Amygdala (tissue), 56 donors: Measurements from ENCODE around the gene PTPN20.

Source experiments
- DNase-seq, 56 donors: peaks; one replicate each; lab custom pipeline; 2025; lab: John Stamatoyannopoulos, UW

PTPN20 gene

GRCh38 chr10:47018026-47018735, 107.0 kb downstream of the PTPN20 start:
- no peak for DNase-seq

DNA sequence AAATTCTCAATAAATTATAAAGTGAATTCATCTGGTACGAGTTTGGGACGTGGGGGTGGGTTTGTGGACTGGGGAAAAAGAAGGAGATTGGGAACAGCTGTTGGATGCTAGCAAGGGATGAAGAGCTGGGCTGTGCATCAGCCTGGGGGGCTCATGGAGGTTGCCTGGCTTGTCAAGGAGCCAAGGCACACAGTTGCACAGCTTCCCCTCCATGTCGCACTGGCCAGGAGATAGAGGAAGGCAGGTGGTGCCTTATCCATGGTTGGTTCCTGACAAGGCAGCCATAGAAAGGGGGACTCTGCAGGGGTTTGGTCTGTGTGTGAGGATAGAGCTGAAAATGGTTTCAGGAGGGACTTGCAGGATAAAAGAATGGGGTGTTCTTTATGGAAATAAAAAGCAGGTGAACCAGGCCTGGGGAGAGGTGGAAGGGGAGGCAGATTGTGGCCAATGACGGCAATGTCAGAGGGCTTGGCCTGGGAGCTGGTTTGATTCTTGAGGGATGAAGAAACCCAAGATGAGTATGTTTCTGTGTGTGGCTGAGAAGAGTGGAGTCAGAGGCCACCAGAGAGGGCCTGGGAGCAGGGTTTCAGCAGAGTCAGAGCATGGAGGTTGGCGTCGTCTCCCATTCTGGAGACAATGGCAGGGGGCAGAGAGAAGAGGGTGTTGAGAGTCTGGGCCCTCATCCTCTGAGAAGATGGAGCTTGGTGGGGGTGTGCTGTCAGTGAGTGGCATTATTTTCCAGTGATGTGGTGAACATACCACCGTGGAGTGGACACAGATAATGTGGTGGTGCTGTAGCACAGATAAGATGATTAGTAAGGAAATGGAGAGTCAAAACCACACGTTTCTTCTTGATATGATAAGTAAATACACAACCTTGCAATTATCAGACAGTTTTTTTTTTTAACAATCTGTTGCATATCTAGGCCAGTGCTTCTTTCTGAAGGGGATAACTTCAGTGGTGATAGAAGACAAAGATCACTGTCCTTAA, 108.2 kb downstream of the PTPN20 start:
- DNase-seq: no peak

DNA sequence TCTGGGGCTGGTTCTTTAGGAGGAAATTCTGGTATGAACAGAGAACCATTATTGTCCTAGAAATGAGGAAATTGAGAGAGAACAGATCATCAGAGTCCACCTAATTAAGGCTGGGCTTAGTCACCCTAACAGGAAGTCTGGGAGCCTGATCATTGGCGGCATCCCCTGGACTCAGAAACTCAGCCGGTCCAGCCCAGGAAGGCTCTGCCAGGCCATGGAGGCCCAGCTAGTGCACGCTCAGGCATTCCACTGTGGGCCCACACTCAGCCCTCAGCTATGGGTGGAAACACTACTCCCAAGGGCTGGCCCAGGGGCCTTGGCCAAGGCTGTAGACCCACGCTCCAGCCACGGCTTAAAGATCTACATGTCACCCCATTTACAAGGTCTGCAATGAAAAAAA, 109.2 kb downstream of the PTPN20 start:
- DNase-seq: no peak

GRCh38 chr10:47021850-47022249, 110.6 kb downstream of the PTPN20 start:
- DNase-seq: no peak

- DNase-seq: no peak
Observed at GRCh38 chr10:47022311-47023131, 111.3 kb downstream of the PTPN20 start.

DNA sequence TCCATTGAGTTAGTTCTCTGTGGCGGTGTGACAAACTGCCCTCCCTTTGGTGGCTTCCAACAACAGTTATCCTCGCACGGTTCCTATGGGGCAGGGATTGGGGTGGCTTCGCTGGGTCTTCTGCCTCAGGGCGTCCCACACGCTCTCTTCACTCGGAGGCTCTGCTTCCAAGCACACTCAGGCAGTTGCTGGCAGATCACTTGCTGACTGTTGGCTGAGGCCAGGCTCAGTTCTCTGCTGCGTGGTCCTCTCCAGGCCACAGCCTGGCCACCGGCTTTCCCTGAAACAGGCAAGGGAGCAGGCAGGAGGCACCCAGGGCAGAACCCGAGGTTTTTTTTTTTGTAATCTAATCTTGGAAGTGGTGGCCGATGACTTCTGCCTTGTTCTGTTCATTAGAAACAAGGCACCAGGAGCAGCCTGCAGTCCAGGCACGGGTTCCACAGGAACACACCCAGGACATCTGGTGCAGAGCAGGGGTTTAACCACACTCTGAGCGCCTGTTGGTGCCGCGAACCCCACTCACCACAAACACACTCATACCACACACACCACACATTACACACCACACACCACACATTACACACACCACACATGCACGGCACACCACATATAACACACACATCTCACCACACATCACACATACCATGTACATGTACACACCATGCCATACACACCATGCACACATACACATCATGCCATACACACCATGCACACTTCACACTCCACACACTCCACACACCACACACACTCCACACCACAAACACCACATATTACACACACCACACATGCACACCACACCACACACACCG, 112.2 kb downstream of the PTPN20 start:
- no peak for DNase-seq

- DNase-seq: no peak
Observed at GRCh38 chr10:47024046-47024322, 112.8 kb downstream of the PTPN20 start.

GRCh38 chr10:47024399-47025252, 113.4 kb downstream of the PTPN20 start:
- peak in 36 of 56 donors; percentile 8 to 78 (median 33) for DNase-seq

GRCh38 chr10:47025253-47025539, 114.0 kb downstream of the PTPN20 start:
- DNase-seq: no peak

DNA sequence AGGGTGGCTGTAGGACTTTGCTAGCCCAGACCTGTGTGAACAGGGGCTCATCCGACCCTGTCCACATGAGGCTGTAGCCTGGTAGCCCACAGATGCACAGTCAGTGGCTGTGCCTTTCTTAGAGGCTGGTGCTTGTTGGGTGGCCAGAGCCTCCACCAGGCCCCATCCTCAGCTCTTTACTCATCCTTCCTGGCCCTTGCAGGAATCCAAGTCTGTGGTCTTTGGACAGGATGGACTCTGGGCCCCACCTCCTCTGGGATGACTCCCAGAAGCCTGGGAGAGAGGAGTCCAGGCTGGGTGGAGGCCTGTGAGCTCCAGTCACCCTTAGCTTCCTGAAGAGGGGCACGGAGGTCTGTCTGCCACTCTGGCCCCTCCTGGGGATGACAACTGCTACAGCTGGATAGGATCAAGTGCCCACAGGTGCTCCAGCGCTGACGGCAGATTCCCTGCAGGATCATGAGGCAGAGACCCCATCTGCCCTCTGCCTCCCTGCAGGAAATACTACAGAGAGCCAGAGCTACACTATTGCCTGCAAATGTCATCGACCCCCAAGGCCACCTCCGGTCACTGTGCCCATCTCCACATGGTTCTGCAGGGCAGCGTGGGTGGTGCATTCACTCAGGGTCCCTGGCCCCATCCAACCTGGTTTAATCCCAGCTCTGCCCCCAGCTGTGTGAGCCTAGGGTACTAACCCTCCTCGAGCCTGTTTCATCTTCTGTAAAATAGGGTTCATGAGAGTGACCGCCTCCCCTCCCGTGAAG, 114.5 kb downstream of the PTPN20 start:
- no peak for DNase-seq

DNA sequence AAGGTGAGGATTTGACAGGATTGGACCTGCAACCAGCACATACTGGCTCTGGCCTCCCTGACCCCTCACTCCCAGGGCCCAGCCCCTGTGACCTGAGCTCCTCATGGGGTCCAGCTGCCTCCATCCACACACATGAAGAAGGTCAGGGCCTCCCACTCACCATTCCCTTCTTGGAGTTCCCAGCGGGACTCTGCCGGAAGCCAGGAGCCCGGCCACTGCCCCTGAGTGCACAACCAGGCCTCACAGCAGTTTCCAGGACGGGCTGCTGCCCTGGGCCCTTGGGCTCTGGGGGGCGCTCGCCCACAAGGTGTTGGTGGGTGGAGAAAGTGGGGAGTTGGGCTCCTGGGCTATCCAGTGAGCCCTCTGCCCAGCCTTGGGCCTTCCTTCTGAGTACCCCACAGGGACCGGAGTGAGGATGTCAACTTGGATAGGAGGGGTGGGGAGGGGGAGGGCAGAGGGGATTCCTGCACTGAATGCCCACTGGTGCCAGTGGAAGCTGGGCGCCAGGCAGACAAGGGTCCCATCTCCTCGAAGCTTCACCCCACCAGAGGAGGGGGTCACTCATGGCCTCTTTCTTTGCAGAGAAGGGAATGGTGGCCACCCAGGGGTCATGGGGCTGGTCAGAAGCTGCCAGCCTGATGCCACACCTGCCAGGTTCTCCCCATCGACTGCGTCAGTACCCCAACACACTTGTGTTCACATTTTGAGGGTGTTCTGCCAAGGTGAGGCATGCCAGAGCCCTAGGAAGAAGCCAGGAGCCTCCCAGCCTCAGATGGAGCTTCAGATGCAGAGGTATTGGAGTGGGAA, 115.3 kb downstream of the PTPN20 start:
- no peak for DNase-seq

GRCh38 chr10:47027108-47027783, 116.0 kb downstream of the PTPN20 start:
- DNase-seq: no peak

DNA sequence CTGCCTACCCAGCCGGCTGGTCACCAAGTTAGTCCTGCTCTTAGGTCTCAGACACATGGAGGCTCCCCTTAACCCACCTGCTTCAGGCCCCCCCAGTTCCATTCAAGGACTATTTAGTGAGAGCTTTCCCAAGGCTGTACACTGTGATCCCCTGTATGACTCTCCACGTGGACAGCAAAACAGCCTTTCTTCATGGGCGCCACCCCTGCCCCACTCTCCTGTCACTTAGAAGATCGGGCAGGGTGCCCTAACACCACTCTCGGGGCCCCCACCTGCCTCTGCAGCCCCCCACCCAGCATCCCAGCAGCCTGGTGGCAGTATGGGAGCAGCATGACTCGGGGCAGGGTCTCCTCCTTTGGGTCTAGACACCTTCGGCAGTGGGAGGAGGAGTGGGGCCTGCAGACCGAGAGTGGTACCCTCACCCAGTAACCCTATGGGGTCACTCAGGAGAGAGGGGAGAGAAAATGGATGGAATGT, 116.6 kb downstream of the PTPN20 start:
- no peak for DNase-seq

DNA sequence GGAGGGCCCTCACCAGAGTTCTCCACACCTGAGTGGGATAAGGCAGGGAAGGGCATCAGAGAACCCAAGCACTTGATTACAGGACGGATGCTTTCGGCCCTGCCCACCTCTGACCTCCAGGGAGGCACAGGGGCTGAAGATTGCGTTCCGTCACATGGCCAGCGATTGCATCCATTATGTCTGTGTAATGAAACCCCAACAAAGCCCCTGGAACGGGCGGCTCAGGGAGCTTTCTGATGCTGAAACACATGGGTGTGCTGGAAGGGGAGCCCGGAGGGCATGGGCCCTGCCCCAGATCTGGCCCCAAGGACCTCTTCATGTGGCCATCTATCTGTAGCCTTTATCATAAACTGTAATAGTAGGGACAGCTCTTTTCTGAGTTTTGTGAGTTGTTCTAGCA, 117.2 kb downstream of the PTPN20 start:
- no peak for DNase-seq

DNA sequence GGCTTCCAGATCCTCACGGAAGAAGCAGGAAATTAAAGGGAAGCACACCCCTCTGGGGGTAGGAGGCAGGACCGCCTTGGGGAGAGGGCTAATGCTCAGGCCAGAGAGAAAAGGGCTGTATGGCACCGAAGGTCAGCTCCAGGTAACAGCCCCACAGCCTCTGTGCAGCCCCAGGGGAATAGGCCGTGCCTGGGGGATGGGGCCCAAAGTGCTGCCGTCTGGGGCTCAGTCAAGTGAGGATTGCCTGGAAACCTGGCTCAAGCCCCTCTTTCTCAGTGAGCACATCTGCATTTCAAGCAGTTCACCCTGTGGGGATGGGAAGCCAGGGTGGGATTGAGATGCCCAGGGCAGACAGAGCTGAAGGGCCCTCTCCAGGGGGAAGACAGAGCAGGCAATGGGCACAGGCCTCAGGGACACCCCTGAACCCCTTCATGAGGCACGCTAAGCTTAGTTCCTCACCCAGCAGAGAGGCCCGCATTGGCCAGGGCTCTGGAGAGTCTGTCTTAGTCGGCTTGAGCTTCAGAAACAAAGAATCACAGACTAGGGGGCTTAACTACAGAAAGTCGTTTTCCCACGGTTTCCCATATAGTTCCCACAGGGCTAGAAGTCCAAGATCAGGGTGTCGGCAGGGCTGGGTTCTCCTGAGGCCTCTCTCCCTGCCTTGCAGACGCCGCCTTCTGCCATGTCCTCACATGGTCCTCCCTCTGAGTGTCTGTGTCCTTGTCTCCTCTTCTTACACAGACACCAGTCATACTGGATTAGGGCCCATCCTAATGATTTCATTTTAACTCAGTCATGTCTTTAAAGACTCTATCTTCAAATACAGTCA, 118.2 kb downstream of the PTPN20 start:
- no peak for DNase-seq

DNA sequence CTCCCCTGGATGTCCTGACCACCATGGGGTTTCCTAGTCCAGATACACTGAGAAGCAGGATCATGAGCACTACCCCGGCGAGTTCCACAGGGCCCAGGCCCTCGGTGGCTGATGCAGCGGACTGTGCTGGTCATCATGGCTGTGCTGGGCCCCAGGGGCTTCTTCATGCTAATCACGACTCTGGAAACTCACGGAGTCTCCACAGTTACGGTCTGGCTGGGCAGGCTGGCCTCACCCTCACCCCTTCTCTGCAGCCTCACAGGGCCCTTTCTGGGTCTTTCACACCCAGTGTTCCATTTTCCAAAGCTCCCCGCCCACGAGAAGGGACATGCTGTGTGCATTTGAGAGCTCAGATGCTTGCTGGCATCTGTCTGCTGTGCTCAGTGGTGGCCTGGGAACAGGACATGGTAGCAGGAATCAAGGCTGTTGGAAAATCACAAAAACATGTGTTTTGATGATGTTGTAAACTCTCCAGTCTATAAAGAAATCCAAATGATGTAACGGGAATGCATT, 119.0 kb downstream of the PTPN20 start:
- no peak for DNase-seq
